ENCODE data around the gene LIX1. TPM values are rescaled to one million over a fixed set of nuclear protein-coding genes. Genes with fewer than 3 reads are reported as not detected.

LIX1 gene
- total RNA-seq, 2 donors from 2014 or later, result 0.26 TPM; not detected in 1

- ATAC-seq (no peak), DNase-seq (no peak)
- intact Hi-C loops (cut with DNase I), result no loop called here
- Histone ChIP-seq H3K9me3 (no peaks in the 10 kb centered on the region), H3K27me3 (no peaks in the 10 kb centered on the region), H3K4me1 (no peaks in the 10 kb centered on the region), H3K4me3 (no peak overlapping the region), H3K27ac (no peak overlapping the region), H3K36me3 (replicated peaks in 1 of 2; ENCODE audit: insufficient read depth in 1 of 2, low read depth in 2 of 2) (no peaks in the 10 kb centered on the region)
- 70 to 89% methylated on average over 1 of the region's 1 CpG for WGBS, 2 donors
- no peak for TF ChIP-seq POLR2A (IDR thresholded peaks at IDR 0.05)
- no peak for TF ChIP-seq CTCF (IDR thresholded peaks at IDR 0.05)
Observed at GRCh38 chr5:97095318-97095732, 47.1 kb downstream of the LIX1 start.

- TF ChIP-seq CTCF (IDR thresholded peaks at IDR 0.05) (no peak), POLR2A (IDR thresholded peaks at IDR 0.05) (no peak)
- WGBS, 2 donors, result 82% methylated on average over 8 of the region's 8 CpGs
- intact Hi-C loops (cut with DNase I), result no loop called here
- Histone ChIP-seq H3K27me3 (no peaks in the 10 kb centered on the region), H3K4me3 (no peak overlapping the region), H3K27ac (no peak overlapping the region), H3K36me3 (replicated peaks in 1 of 2; ENCODE audit: insufficient read depth in 1 of 2, low read depth in 2 of 2) (no peaks in the 10 kb centered on the region), H3K4me1 (no peaks in the 10 kb centered on the region), H3K9me3 (no peaks in the 10 kb centered on the region)
- no peak for DNase-seq
- no peak for ATAC-seq
Observed at GRCh38 chr5:97094579-97095317, 47.7 kb downstream of the LIX1 start.

- TF ChIP-seq CTCF (IDR thresholded peaks at IDR 0.05) (no peak), POLR2A (IDR thresholded peaks at IDR 0.05) (no peak)
- intact Hi-C loops (cut with DNase I), result no loop called here
- Histone ChIP-seq H3K27me3 (no peaks in the 10 kb centered on the region), H3K27ac (no peak overlapping the region), H3K4me1 (no peaks in the 10 kb centered on the region), H3K36me3 (replicated peaks in 1 of 2; ENCODE audit: insufficient read depth in 1 of 2, low read depth in 2 of 2) (no peaks in the 10 kb centered on the region), H3K4me3 (no peak overlapping the region), H3K9me3 (no peaks in the 10 kb centered on the region)
- DNase-seq (no peak), ATAC-seq (no peak)
Observed at GRCh38 chr5:97093193-97093592, 49.2 kb downstream of the LIX1 start.

GRCh38 chr5:97090944-97091343 lies 51.5 kb downstream of the LIX1 start:
- Histone ChIP-seq H3K4me3 (no peak overlapping the region), H3K36me3 (replicated peaks in 1 of 2; ENCODE audit: insufficient read depth in 1 of 2, low read depth in 2 of 2) (no peaks in the 10 kb centered on the region), H3K27ac (no peak overlapping the region), H3K27me3 (no peaks in the 10 kb centered on the region), H3K4me1 (no peaks in the 10 kb centered on the region), H3K9me3 (no peaks in the 10 kb centered on the region)
- intact Hi-C loops (cut with DNase I), result no loop called here
- ATAC-seq (no peak), DNase-seq (no peak)
- TF ChIP-seq CTCF (IDR thresholded peaks at IDR 0.05), result no peak
- no peak for TF ChIP-seq POLR2A (IDR thresholded peaks at IDR 0.05)
- WGBS, 2 donors, result 76 to 78% methylated on average over 3 of the region's 3 CpGs
